ENCODE data around the gene LCT. TPM values are rescaled to one million over a fixed set of nuclear protein-coding genes. Genes with fewer than 3 reads are reported as not detected.
A peak's percentile ranks its signal among the peaks of the same experiment; 100 is the strongest.

Gene LCT
- total and polyA plus RNA-seq, 9 of the 15 experiments (the other 6 are each of a cell fraction or from before 2014, with no cell fraction given): 0.01 to 0.04 (median 0.03) TPM; not detected in 4

DNA sequence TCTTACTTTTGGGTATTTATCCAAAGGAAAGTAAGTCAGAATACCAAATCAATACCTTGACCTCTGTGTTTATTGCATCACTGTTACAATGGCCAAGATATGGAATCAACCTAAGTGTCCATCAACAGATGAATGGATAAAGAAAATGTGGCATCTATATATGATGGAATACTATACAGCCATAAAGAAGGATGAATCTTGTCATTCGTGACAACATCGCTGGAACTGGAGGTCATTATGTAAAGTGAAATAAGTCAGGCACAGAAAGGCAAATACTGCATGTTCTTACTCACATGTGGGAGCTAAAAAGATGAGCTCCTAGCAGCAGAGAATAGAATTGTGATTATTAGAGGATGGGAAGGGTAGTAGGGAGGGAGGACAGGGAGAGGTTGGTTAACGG is 34.6 kb downstream of the LCT start:
- Histone ChIP-seq H3K9me3 (replicated peaks; ENCODE audit: control insufficient read depth, insufficient read depth, low read depth, low read length) (peaks cover 6% of the 10 kb centered on the region), H3K79me2 (ENCODE audit: control insufficient read depth, insufficient read depth, low read length) (no peaks in the 10 kb centered on the region), H4K20me1 (replicated peaks; ENCODE audit: control insufficient read depth, insufficient read depth, low read length) (0 out of 2 replicates have a peak, but pooled peaks cover 3% of the 10 kb centered on the region), H3K9me1 (ENCODE audit: control insufficient read depth, insufficient read depth, low read length) (no peaks in the 10 kb centered on the region), H3K27ac (ENCODE audit: extremely low read depth, low read depth, low read length) (no peak overlapping the region), H2AFZ (ENCODE audit: low read depth, low read length) (no peak overlapping the region), H3K4me2 (ENCODE audit: insufficient read depth, low read length) (no peak overlapping the region), H3K9ac (ENCODE audit: insufficient read depth in 1 of 2, low read depth in 2 of 2, low read length in 2 of 2) (no peak overlapping the region), H3K36me3 (ENCODE audit: control insufficient read depth, insufficient read depth, low read length) (no peaks in the 10 kb centered on the region), H3K4me3 (no peak overlapping the region), H3K27me3 (ENCODE audit: control insufficient read depth in 2 of 2, insufficient read depth in 2 of 2, low read length in 2 of 2) (peaks cover 9 to 21% of the 10 kb centered on the region in 2 experiments; a peak in 3 of 5 replicates), H3K4me1 (replicated peaks in 1 of 2; ENCODE audit: control insufficient read depth in 2 of 2, insufficient read depth in 2 of 2, low read length in 2 of 2) (peaks cover 0 to 3% of the 10 kb centered on the region in 2 experiments; a peak in 2 of 5 replicates)
- CTCF ChIA-PET (ENCODE audit: low intra/inter-chr PET ratio): no interaction called here
- intact Hi-C loops (cut with micrococcal nuclease): no loop called here
- FAIRE-seq (no peak), DNase-seq (ENCODE audit: extremely low read depth in 1 of 4, low spot score in 3 of 4) (no peak), ATAC-seq (no peak)
- in situ Hi-C loops (cut with MboI): no loop called here
- 3% methylated on average over 3 of the region's 3 CpGs for WGBS (ENCODE audit: insufficient coverage, low coverage, missing lambda C conversion rate)
- POLR2A ChIA-PET: interaction anchor here (0.6 kb wide), 1 partner anchor 69 kb away, joined by 3 read pairs; no protein-coding TSS in a partner anchor
- no TSS peak for BruUV-seq (replicated peaks)
- TF ChIP-seq ZNF282 (CRISPR knock-in tag; IDR thresholded peaks at IDR 0.05): no peak
- no peak for TF ChIP-seq IRF2 (CRISPR knock-in tag; IDR thresholded peaks at IDR 0.05)
- TF ChIP-seq PURB (CRISPR knock-in tag; IDR thresholded peaks at IDR 0.05; ENCODE audit: low read depth): no peak
- TF ChIP-seq, protein P1, sequence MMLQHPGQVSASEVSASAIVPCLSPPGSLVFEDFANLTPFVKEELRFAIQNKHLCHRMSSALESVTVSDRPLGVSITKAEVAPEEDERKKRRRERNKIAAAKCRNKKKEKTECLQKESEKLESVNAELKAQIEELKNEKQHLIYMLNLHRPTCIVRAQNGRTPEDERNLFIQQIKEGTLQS (IDR thresholded peaks at IDR 0.05): peak; percentile 26; the same call in 1 of the 2 replicates
- TF ChIP-seq, protein P1 (CRISPR knock-in tag; conservative IDR thresholded peaks at IDR 0.05): no peak
- TF ChIP-seq KDM1A (IDR thresholded peaks at IDR 0.05): peak in 1 of 2 experiments; percentile 35; a peak in 1 of 4 replicates
- peak; percentile 74 for TF ChIP-seq BCOR (IDR thresholded peaks at IDR 0.05)
- TF ChIP-seq EP400 (IDR thresholded peaks at IDR 0.05): no peak
- no peak for TF ChIP-seq OTX1 (CRISPR knock-in tag; IDR thresholded peaks at IDR 0.05)
- TF ChIP-seq, protein P2, sequence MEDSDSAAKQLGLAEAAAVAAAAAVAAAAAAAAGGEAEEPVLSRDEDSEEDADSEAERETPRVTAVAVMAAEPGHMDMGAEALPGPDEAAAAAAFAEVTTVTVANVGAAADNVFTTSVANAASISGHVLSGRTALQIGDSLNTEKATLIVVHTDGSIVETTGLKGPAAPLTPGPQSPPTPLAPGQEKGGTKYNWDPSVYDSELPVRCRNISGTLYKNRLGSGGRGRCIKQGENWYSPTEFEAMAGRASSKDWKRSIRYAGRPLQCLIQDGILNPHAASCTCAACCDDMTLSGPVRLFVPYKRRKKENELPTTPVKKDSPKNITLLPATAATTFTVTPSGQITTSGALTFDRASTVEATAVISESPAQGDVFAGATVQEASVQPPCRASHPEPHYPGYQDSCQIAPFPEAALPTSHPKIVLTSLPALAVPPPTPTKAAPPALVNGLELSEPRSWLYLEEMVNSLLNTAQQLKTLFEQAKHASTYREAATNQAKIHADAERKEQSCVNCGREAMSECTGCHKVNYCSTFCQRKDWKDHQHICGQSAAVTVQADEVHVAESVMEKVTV (CRISPR knock-in tag; IDR thresholded peaks at IDR 0.05): no peak
- TF ChIP-seq MYBL2 (IDR thresholded peaks at IDR 0.05; ENCODE audit: low read depth): no peak
- TF ChIP-seq MYBL2 (CRISPR knock-in tag; IDR thresholded peaks at IDR 0.05; ENCODE audit: borderline replicate concordance): no peak
- TF ChIP-seq, protein P3, sequence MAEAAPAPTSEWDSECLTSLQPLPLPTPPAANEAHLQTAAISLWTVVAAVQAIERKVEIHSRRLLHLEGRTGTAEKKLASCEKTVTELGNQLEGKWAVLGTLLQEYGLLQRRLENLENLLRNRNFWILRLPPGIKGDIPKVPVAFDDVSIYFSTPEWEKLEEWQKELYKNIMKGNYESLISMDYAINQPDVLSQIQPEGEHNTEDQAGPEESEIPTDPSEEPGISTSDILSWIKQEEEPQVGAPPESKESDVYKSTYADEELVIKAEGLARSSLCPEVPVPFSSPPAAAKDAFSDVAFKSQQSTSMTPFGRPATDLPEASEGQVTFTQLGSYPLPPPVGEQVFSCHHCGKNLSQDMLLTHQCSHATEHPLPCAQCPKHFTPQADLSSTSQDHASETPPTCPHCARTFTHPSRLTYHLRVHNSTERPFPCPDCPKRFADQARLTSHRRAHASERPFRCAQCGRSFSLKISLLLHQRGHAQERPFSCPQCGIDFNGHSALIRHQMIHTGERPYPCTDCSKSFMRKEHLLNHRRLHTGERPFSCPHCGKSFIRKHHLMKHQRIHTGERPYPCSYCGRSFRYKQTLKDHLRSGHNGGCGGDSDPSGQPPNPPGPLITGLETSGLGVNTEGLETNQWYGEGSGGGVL (CRISPR knock-in tag; IDR thresholded peaks at IDR 0.05): no peak
- TF ChIP-seq PML (IDR thresholded peaks at IDR 0.05; ENCODE audit: low read length): no peak
- TF ChIP-seq, protein P4, sequence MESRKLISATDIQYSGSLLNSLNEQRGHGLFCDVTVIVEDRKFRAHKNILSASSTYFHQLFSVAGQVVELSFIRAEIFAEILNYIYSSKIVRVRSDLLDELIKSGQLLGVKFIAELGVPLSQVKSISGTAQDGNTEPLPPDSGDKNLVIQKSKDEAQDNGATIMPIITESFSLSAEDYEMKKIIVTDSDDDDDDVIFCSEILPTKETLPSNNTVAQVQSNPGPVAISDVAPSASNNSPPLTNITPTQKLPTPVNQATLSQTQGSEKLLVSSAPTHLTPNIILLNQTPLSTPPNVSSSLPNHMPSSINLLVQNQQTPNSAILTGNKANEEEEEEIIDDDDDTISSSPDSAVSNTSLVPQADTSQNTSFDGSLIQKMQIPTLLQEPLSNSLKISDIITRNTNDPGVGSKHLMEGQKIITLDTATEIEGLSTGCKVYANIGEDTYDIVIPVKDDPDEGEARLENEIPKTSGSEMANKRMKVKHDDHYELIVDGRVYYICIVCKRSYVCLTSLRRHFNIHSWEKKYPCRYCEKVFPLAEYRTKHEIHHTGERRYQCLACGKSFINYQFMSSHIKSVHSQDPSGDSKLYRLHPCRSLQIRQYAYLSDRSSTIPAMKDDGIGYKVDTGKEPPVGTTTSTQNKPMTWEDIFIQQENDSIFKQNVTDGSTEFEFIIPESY (CRISPR knock-in tag; IDR thresholded peaks at IDR 0.05): no peak
- TF ChIP-seq ZNF140 (CRISPR knock-in tag; IDR thresholded peaks at IDR 0.05): no peak
- no peak for TF ChIP-seq CBFA2T3 (IDR thresholded peaks at IDR 0.05)
- no peak for TF ChIP-seq MAFK (IDR thresholded peaks at IDR 0.05; ENCODE audit: low read length)
- no peak for TF ChIP-seq HMGN3 (IDR thresholded peaks at IDR 0.05; ENCODE audit: borderline replicate concordance, extremely low read depth, insufficient read length, low read depth, low read length)

All from K562 (cell line).